AG10803 (cell line): ENCODE data around the gene RAB31.
A peak's percentile ranks its signal among the peaks of the same experiment; 100 is the strongest.

Experiments
- DNase-seq: peaks from one replicate; pipeline ENCODE4 v3.0.0; 2010; ENCODE audit warnings: low read depth
- H3K4me3 ChIP-seq: 2 replicates; pipeline ENCODE4 v1.5.1; 2011; ENCODE audit warnings: mild to moderate bottlenecking, low read length, control low read depth
- TF ChIP-seq, protein P1 (sequence below): conservative IDR thresholded peaks from 2 replicates; pipeline ENCODE4 v1.5.1; 2011; ENCODE audit warnings: mild to moderate bottlenecking, low read length, control low read depth, inconsistent platforms

RAB31 gene

DNA sequence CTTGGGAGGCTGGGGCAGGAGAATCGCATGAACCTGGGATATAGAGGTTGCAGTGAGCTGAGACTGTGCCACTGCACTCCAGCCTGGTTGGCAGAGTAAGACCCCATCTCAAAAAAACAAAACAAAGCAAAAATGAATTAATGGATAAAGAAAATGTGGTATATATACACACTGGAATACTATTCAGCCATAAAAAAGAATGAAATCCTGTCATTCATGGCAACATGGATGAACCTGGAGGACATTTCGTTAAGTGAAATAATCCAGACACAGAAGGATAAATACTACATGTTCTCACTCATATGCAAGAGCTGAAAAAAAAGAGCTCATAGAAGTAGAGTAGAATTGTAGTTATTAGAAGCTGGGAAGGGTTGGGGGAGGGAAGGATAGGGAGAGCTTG is 80.8 kb downstream of the RAB31 start:
- TF ChIP-seq, protein P1, sequence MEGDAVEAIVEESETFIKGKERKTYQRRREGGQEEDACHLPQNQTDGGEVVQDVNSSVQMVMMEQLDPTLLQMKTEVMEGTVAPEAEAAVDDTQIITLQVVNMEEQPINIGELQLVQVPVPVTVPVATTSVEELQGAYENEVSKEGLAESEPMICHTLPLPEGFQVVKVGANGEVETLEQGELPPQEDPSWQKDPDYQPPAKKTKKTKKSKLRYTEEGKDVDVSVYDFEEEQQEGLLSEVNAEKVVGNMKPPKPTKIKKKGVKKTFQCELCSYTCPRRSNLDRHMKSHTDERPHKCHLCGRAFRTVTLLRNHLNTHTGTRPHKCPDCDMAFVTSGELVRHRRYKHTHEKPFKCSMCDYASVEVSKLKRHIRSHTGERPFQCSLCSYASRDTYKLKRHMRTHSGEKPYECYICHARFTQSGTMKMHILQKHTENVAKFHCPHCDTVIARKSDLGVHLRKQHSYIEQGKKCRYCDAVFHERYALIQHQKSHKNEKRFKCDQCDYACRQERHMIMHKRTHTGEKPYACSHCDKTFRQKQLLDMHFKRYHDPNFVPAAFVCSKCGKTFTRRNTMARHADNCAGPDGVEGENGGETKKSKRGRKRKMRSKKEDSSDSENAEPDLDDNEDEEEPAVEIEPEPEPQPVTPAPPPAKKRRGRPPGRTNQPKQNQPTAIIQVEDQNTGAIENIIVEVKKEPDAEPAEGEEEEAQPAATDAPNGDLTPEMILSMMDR: no peak
- no peak overlapping the region for H3K4me3 ChIP-seq
- no peak for DNase-seq

GRCh38 chr18:9790261-9790660 is 82.2 kb downstream of the RAB31 start:
- H3K4me3 ChIP-seq: no peak overlapping the region
- DNase-seq: no peak
- TF ChIP-seq, protein P1: no peak

GRCh38 chr18:9791991-9792390 is 83.9 kb downstream of the RAB31 start:
- TF ChIP-seq, protein P1: no peak
- DNase-seq: no peak
- no peak overlapping the region for H3K4me3 ChIP-seq

GRCh38 chr18:9792565-9793245 is 84.6 kb downstream of the RAB31 start:
- no peak overlapping the region for H3K4me3 ChIP-seq
- DNase-seq: no peak
- TF ChIP-seq, protein P1: peak; percentile 33

- H3K4me3 ChIP-seq: no peak overlapping the region
- DNase-seq: no peak
Measured at GRCh38 chr18:9796011-9796410, 87.9 kb downstream of the RAB31 start.

GRCh38 chr18:9796935-9797549 is 88.9 kb downstream of the RAB31 start:
- H3K4me3 ChIP-seq: peak overlapping the region; percentile 31
- TF ChIP-seq, protein P1: no peak
- peak; percentile 50 for DNase-seq

More at GRCh38 chr18:9796011-9796410, 87.9 kb downstream of the RAB31 start:
- TF ChIP-seq, protein P1: no peak
